ENCODE measurements around the gene CENPN.

The CENPN gene

DNA sequence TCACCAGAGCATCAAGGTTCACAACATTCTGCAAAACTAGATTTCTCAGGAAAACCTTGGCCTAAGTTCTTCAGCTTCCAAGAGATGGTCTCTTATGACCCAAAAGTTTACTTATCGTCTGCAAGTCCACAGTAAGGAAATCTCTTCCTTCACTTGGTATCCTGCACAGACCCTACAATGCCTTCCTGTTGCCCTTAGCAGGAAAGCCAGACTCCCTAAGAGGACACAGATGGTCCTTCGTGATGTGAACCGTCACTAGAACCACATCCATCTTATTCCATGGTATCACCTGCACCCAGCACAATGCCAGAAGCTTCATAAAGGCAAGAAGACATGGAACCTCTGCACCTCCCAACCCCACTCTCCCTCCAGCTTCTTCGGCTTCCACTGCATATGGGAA lies 34.4 kb upstream of the CENPN start:
- TF ChIP-seq POLR2AphosphoS5 (IDR thresholded peaks at IDR 0.05; ENCODE audit: low read depth, low read length) = no peak
- TF ChIP-seq REST (IDR thresholded peaks at IDR 0.05; ENCODE audit: insufficient read depth in 1 of 2, low read depth in 2 of 2, low read length in 2 of 2) = no peak
- TF ChIP-seq FOXP2 (optimal IDR thresholded peaks at IDR 0.05; ENCODE audit: borderline replicate concordance, extremely low read depth, extremely low read length, insufficient read depth) = no peak
- TF ChIP-seq SIN3A (IDR thresholded peaks at IDR 0.05; ENCODE audit: borderline replicate concordance, insufficient read depth, low read length) = no peak
- TF ChIP-seq TAF1 (IDR thresholded peaks at IDR 0.05; ENCODE audit: borderline replicate concordance, insufficient read depth, low read length) = no peak

DNA sequence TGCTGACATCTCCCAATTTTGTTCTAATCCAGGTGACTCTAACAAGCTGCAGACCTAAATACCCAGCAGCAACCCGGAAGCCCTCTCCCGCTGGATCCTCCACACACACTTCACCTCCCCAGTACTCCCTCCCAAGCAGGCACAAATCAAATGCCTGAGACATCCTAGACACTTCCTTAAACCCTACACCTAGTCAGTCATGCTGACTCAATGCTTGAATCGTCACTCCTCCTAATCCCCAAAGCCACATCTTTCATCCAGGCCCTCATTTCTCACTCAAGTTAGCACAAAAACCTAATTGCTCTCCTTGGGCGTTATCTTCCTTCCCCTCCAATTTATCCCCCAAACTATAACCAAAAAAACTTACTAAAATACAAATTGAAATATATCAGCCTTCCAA lies 33.0 kb upstream of the CENPN start:
- TF ChIP-seq TAF1 (IDR thresholded peaks at IDR 0.05; ENCODE audit: borderline replicate concordance, insufficient read depth, low read length) (no peak), SIN3A (IDR thresholded peaks at IDR 0.05; ENCODE audit: borderline replicate concordance, insufficient read depth, low read length) (no peak), REST (IDR thresholded peaks at IDR 0.05; ENCODE audit: insufficient read depth in 1 of 2, low read depth in 2 of 2, low read length in 2 of 2) (no peak), POLR2AphosphoS5 (IDR thresholded peaks at IDR 0.05; ENCODE audit: low read depth, low read length) (no peak), FOXP2 (optimal IDR thresholded peaks at IDR 0.05; ENCODE audit: borderline replicate concordance, extremely low read depth, extremely low read length, insufficient read depth) (no peak)

GRCh38 chr16:80974649-80975376 lies 32.2 kb upstream of the CENPN start:
- no peak for TF ChIP-seq FOXP2 (optimal IDR thresholded peaks at IDR 0.05; ENCODE audit: borderline replicate concordance, extremely low read depth, extremely low read length, insufficient read depth)

- TF ChIP-seq REST (IDR thresholded peaks at IDR 0.05; ENCODE audit: insufficient read depth in 1 of 2, low read depth in 2 of 2, low read length in 2 of 2) = no peak
- no peak for TF ChIP-seq POLR2AphosphoS5 (IDR thresholded peaks at IDR 0.05; ENCODE audit: low read depth, low read length)
- TF ChIP-seq FOXP2 (optimal IDR thresholded peaks at IDR 0.05; ENCODE audit: borderline replicate concordance, extremely low read depth, extremely low read length, insufficient read depth) = no peak
- TF ChIP-seq SIN3A (IDR thresholded peaks at IDR 0.05; ENCODE audit: borderline replicate concordance, insufficient read depth, low read length) = no peak
- TF ChIP-seq TAF1 (IDR thresholded peaks at IDR 0.05; ENCODE audit: borderline replicate concordance, insufficient read depth, low read length) = no peak
Measured at GRCh38 chr16:80976946-80977345, 30.1 kb upstream of the CENPN start.

DNA sequence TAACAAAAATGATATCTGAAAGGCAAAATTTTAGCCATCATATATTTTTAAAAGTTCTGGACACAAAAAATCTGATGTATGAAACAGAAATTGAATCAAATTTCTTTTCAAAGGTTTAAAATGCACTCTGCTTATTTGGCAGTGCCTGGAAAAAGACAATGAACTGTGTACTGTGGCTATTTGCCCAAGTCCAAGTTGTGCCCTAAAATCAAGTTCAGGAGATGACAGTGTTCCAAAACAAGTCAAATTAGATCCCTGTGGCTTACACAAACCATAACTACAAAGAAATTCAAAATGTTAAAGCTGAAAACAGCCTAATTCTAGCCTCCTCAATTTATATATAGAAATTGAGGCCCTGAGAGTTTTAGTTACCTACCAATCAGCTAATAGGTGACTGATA lies 25.9 kb upstream of the CENPN start:
- no peak for TF ChIP-seq POLR2AphosphoS5 (IDR thresholded peaks at IDR 0.05; ENCODE audit: low read depth, low read length)

DNA sequence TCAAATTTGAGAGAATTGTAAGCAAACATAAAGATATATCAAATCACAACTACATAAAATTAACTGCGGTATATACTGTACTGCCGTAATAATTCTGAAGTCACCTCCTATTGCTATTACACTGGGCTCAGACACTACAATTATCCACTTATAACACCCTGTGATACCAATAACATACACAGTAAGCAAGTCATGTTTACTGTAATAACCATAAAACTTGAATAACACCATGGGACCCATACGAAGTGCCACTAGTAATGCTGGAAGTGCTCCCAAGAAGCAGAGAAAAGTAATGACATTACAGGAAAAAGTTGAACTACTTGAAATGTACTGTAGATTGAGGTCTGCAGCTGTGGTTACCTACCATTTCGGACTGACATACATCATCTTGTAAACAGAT lies 24.4 kb upstream of the CENPN start:
- no peak for TF ChIP-seq POLR2AphosphoS5 (IDR thresholded peaks at IDR 0.05; ENCODE audit: low read depth, low read length)

All from PFSK-1 (cell line).